Measurements from ENCODE around the gene TMEM184A.

TMEM184A gene

GRCh38 chr7:1531263-1531978 lies 24.6 kb downstream of the TMEM184A start:
- H3K27ac ChIP-seq, result peak overlapping the region; percentile 99 to 100
- TF ChIP-seq, protein P1, sequence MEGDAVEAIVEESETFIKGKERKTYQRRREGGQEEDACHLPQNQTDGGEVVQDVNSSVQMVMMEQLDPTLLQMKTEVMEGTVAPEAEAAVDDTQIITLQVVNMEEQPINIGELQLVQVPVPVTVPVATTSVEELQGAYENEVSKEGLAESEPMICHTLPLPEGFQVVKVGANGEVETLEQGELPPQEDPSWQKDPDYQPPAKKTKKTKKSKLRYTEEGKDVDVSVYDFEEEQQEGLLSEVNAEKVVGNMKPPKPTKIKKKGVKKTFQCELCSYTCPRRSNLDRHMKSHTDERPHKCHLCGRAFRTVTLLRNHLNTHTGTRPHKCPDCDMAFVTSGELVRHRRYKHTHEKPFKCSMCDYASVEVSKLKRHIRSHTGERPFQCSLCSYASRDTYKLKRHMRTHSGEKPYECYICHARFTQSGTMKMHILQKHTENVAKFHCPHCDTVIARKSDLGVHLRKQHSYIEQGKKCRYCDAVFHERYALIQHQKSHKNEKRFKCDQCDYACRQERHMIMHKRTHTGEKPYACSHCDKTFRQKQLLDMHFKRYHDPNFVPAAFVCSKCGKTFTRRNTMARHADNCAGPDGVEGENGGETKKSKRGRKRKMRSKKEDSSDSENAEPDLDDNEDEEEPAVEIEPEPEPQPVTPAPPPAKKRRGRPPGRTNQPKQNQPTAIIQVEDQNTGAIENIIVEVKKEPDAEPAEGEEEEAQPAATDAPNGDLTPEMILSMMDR (IDR thresholded peaks at IDR 0.05), result no peak
- H3K27me3 ChIP-seq, result no peaks in the 10 kb centered on the region
- no peaks in the 10 kb centered on the region for H3K9me3 ChIP-seq
- DNase-seq, result peak; percentile 59 to 82
- H3K4me3 ChIP-seq, result peak overlapping the region; percentile 73 to 81
- H3K4me1 ChIP-seq, result peaks cover 21 to 48% (median 38%) of the 10 kb centered on the region in 4 donors
- H3K36me3 ChIP-seq, result peaks cover 0 to 8% (median 0%) of the 10 kb centered on the region in 3 donors
- intact Hi-C loops (cut with DNase I; ENCODE audit: low total_unique reads), result no loop called here

GRCh38 chr7:1530946-1531262 lies 25.1 kb downstream of the TMEM184A start:
- H3K4me1 ChIP-seq, result peaks cover 17 to 42% (median 33%) of the 10 kb centered on the region in 4 donors
- TF ChIP-seq, protein P1 (IDR thresholded peaks at IDR 0.05), result no peak
- H3K36me3 ChIP-seq, result peaks cover 0 to 8% (median 0%) of the 10 kb centered on the region in 3 donors
- no peak for DNase-seq
- H3K27me3 ChIP-seq, result no peaks in the 10 kb centered on the region
- intact Hi-C loops (cut with DNase I; ENCODE audit: low total_unique reads), result loop anchor here (1.0 kb wide), 1 partner anchor 18 kb away; no protein-coding TSS in a partner anchor
- peak overlapping the region; percentile 73 to 81 for H3K4me3 ChIP-seq
- peak overlapping the region; percentile 99 to 100 for H3K27ac ChIP-seq
- H3K9me3 ChIP-seq, result no peaks in the 10 kb centered on the region

DNA sequence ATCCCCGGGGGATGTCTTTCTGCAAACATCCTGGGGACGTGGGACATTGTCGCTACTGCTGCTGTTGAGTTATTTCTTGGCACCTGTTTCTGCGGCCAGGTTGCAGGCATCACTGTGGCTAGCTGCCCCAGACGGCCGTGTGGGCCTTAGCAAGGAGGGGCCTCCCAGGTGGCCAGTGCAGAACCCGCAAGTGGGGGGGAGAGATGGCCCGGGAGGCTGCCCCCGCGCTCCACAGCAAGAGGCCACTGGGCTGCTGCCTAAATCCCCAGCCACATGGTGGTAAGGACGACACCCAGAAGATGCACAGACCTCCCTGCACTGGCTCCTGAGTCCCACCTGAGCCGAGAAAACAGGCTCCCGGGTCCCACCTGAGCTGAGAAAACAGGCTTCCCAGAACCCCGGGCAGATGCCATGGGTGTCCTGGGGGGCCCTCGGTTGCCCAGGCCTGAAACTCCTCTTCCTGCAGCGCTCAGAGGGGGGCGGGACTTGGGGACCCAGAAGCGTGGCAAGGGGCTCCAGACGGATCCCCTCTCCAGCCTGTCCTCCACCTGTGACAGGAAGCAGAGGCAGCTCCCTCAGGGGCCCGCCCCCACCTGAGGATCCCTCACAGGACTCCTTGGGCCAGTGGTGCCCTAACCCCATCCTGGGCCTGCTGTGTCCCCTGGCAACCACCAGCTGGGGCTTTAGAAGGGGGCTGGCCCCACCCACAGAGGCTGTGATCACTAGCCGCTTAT lies 26.5 kb downstream of the TMEM184A start:
- Histone ChIP-seq H3K27ac (peak overlapping the region; percentile 99 to 100), H3K27me3 (no peaks in the 10 kb centered on the region), H3K4me1 (peaks cover 15 to 31% (median 26%) of the 10 kb centered on the region in 4 donors), H3K36me3 (no peaks in the 10 kb centered on the region), H3K4me3 (no peak overlapping the region), H3K9me3 (no peaks in the 10 kb centered on the region)
- intact Hi-C loops (cut with DNase I; ENCODE audit: low total_unique reads), result loop anchor here (1.0 kb wide), 1 partner anchor 16 kb away; no protein-coding TSS in a partner anchor
- TF ChIP-seq, protein P1 (IDR thresholded peaks at IDR 0.05), result no peak
- peak in 1 of 2 donors; percentile 72 for DNase-seq

- DNase-seq, result no peak
- intact Hi-C loops (cut with DNase I; ENCODE audit: low total_unique reads), result no loop called here
- Histone ChIP-seq H3K27me3 (peaks cover 0 to 8% of the 10 kb centered on the region in 2 donors), H3K36me3 (no peaks in the 10 kb centered on the region), H3K4me3 (no peak overlapping the region), H3K9me3 (no peaks in the 10 kb centered on the region), H3K4me1 (peaks cover 0 to 5% (median 2%) of the 10 kb centered on the region in 4 donors), H3K27ac (no peak overlapping the region)
- TF ChIP-seq, protein P1 (IDR thresholded peaks at IDR 0.05), result no peak
Observed at GRCh38 chr7:1526271-1526754, 29.7 kb downstream of the TMEM184A start.

DNA sequence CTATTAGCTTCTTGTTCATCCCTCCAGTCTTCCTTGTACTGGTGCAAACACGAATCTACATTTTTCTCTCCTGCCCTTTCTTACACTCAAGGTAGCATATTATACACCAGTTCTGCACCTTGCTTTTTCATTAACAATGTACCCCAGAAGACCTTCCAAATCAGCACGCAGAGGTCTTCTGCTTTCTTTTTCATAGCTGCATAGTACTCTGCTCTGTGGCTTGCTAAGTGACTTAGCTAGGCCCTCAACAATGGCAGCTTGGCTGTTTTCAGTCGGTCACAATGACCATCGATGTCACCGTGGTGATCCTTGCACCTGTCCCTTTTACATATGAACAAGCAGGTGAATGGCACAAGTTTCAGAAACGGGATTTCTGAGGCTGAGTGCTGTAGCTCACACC lies 30.6 kb downstream of the TMEM184A start:
- TF ChIP-seq, protein P1 (IDR thresholded peaks at IDR 0.05), result no peak
- Histone ChIP-seq H3K4me3 (no peak overlapping the region), H3K36me3 (no peaks in the 10 kb centered on the region), H3K9me3 (no peaks in the 10 kb centered on the region), H3K27me3 (peaks cover 0 to 8% of the 10 kb centered on the region in 2 donors), H3K27ac (no peak overlapping the region), H3K4me1 (peaks cover 0 to 5% (median 2%) of the 10 kb centered on the region in 4 donors)
- intact Hi-C loops (cut with DNase I; ENCODE audit: low total_unique reads), result no loop called here
- DNase-seq, result no peak

Data from tibial artery (tissue), 4 donors.